MM.1S (cell line): ENCODE measurements around the gene TRIM7.

Experiments
- DNase-seq: peaks from one replicate; pipeline ENCODE4 v3.0.0-alpha.2; 2015
- H2AFZ ChIP-seq: fragments of 300-600 bp; sonication (generic); 2 replicates; pipeline ENCODE4 v1.6.0; 2016; ENCODE audit warnings: antibody characterized with exemption, low read length
- H3F3A ChIP-seq: fragments of 300-600 bp; sonication (generic); 2 replicates; pipeline ENCODE4 v1.6.1; 2016; ENCODE audit warnings: mild to moderate bottlenecking, antibody characterized with exemption, low read length, moderate library complexity, mixed read lengths; ENCODE audit not compliant: insufficient read depth
- H3K27ac ChIP-seq: fragments of 300-600 bp; sonication (generic); 2 replicates; pipeline ENCODE4 v1.5.1; 2016; ENCODE audit warnings: mild to moderate bottlenecking, low read length
- H3K27me3 ChIP-seq: fragments of 300-600 bp; sonication (generic); replicated peaks from 2 replicates; pipeline ENCODE4 v1.6.0; 2016; ENCODE audit warnings: low read length; ENCODE audit not compliant: insufficient read depth
- H3K36me3 ChIP-seq: fragments of 300-600 bp; sonication (generic); replicated peaks from 2 replicates; pipeline ENCODE4 v1.6.1; 2016; ENCODE audit warnings: mild to moderate bottlenecking, low read length, mixed read lengths; ENCODE audit not compliant: insufficient read depth
- H3K4me1 ChIP-seq: fragments of 300-600 bp; sonication (generic); 2 replicates; pipeline ENCODE4 v1.6.1; 2016; ENCODE audit warnings: low read length, mixed read lengths
- H3K4me2 ChIP-seq: fragments of 300-600 bp; sonication (generic); 2 replicates; pipeline ENCODE4 v1.6.0; 2016; ENCODE audit warnings: low read depth, low read length
- H3K4me3 ChIP-seq: fragments of 300-600 bp; sonication (generic); 2 replicates; pipeline ENCODE4 v1.5.1; 2016; ENCODE audit warnings: low read length, mixed read lengths
- H3K79me2 ChIP-seq: fragments of 300-600 bp; sonication (generic); 2 replicates; pipeline ENCODE4 v1.6.1; 2016; ENCODE audit warnings: mixed run types, low read length, mixed read lengths
- H3K9ac ChIP-seq: fragments of 300-600 bp; sonication (generic); 2 replicates; pipeline ENCODE4 v1.6.1; 2016; ENCODE audit warnings: low read length, mixed read lengths
- H3K9me2 ChIP-seq: fragments of 300-600 bp; sonication (generic); replicated peaks from 2 replicates; pipeline ENCODE4 v1.6.1; 2016; ENCODE audit warnings: mild to moderate bottlenecking, low read length, mixed read lengths; ENCODE audit not compliant: insufficient read depth
- H3K9me3 ChIP-seq: fragments of 300-600 bp; sonication (generic); replicated peaks from 2 replicates; pipeline ENCODE4 v1.6.1; 2016; ENCODE audit warnings: mild to moderate bottlenecking, low read length, mixed read lengths; ENCODE audit not compliant: insufficient read depth
- H4K20me1 ChIP-seq: fragments of 300-600 bp; sonication (generic); 2 replicates; pipeline ENCODE4 v1.6.1; 2016; ENCODE audit warnings: mild to moderate bottlenecking, low read length, moderate library complexity, mixed read lengths; ENCODE audit not compliant: insufficient read depth
- EZH2 ChIP-seq: fragments of 300-600 bp; sonication (generic); optimal IDR thresholded peaks from 2 replicates; pipeline ENCODE3; 2017; ENCODE audit warnings: low read depth, mild to moderate bottlenecking, antibody characterized with exemption, low read length, mixed read lengths
- EZH2phosphoT487 ChIP-seq: fragments of 300-600 bp; sonication (generic); IDR thresholded peaks from 2 replicates; pipeline ENCODE4 v1.6.1; 2018; ENCODE audit warnings: antibody characterized with exemption, low read length
- TF ChIP-seq, protein P1 (sequence below): fragments of 300-600 bp; sonication (generic); IDR thresholded peaks from 2 replicates; pipeline ENCODE4 v1.5.1; 2016; ENCODE audit warnings: antibody characterized with exemption, low read length, mixed read lengths

The TRIM7 gene

DNA sequence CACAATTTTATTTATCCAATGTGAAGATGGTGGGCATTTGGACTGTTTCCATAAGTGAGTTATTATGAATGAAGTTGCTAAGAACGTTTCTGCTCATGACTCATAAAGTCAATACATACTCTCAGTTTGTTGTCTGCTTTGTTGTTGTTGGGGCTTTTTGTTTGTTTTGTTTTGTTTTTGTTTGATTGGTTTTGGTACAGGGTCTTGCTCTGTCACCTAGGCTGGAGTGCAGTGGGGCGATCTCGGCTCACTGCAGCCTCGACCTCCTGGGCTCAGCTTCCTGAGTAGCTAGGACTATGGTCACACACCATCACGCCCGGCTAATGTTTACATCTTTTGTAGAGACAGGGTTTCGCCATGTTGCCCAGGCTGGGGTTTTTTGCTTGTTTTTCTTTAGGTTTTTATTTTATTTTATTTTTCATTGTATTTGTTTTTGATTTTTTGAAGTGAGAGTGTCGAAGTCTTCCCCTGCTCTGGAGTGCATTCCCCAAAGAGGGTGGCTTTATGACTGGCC, 18.0 kb downstream of the TRIM7 start:
- Histone ChIP-seq H2AFZ (no peak overlapping the region), H3K27ac (no peak overlapping the region), H3K27me3 (no peaks in the 10 kb centered on the region), H3K79me2 (no peaks in the 10 kb centered on the region), H3K9me2 (no peaks in the 10 kb centered on the region), H3K4me1 (0 out of 2 replicates have a peak, but pooled peaks cover 4% of the 10 kb centered on the region), H3K36me3 (no peaks in the 10 kb centered on the region), H3K9me3 (no peaks in the 10 kb centered on the region), H3K4me2 (no peak overlapping the region), H4K20me1 (no peaks in the 10 kb centered on the region), H3F3A (peaks cover 55% of the 10 kb centered on the region), H3K4me3 (no peak overlapping the region), H3K9ac (no peak overlapping the region)
- no peak for TF ChIP-seq EZH2phosphoT487
- TF ChIP-seq EZH2: no peak
- TF ChIP-seq, protein P1, sequence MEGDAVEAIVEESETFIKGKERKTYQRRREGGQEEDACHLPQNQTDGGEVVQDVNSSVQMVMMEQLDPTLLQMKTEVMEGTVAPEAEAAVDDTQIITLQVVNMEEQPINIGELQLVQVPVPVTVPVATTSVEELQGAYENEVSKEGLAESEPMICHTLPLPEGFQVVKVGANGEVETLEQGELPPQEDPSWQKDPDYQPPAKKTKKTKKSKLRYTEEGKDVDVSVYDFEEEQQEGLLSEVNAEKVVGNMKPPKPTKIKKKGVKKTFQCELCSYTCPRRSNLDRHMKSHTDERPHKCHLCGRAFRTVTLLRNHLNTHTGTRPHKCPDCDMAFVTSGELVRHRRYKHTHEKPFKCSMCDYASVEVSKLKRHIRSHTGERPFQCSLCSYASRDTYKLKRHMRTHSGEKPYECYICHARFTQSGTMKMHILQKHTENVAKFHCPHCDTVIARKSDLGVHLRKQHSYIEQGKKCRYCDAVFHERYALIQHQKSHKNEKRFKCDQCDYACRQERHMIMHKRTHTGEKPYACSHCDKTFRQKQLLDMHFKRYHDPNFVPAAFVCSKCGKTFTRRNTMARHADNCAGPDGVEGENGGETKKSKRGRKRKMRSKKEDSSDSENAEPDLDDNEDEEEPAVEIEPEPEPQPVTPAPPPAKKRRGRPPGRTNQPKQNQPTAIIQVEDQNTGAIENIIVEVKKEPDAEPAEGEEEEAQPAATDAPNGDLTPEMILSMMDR: no peak
- DNase-seq: no peak

DNA sequence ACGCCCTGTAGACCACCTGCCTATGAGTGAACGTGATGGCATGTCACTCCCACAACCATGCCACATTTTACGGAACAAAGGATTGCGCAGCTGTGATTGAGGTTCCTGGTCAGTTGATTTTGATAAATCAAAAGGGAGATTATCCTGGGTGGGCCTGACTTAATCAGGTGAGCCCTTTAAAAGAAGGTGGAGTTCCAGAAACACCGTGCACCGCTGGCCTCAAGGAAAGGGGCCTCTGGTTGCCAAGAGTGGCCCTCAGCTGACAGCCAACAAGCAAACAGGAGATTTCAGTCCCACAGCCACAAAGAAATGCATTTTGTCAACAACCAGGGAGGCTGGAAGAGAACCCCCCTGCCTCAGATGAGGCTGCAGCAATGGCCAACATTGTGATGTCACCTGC, 19.0 kb downstream of the TRIM7 start:
- Histone ChIP-seq H3F3A (peaks cover 53% of the 10 kb centered on the region), H4K20me1 (no peaks in the 10 kb centered on the region), H2AFZ (no peak overlapping the region), H3K79me2 (no peaks in the 10 kb centered on the region), H3K4me3 (no peak overlapping the region), H3K9me3 (no peaks in the 10 kb centered on the region), H3K4me1 (0 out of 2 replicates have a peak, but pooled peaks cover 4% of the 10 kb centered on the region), H3K36me3 (no peaks in the 10 kb centered on the region), H3K9me2 (no peaks in the 10 kb centered on the region), H3K4me2 (no peak overlapping the region), H3K9ac (no peak overlapping the region), H3K27me3 (no peaks in the 10 kb centered on the region), H3K27ac (no peak overlapping the region)
- TF ChIP-seq, protein P1: no peak
- TF ChIP-seq EZH2 (no peak), EZH2phosphoT487 (no peak)
- no peak for DNase-seq

DNA sequence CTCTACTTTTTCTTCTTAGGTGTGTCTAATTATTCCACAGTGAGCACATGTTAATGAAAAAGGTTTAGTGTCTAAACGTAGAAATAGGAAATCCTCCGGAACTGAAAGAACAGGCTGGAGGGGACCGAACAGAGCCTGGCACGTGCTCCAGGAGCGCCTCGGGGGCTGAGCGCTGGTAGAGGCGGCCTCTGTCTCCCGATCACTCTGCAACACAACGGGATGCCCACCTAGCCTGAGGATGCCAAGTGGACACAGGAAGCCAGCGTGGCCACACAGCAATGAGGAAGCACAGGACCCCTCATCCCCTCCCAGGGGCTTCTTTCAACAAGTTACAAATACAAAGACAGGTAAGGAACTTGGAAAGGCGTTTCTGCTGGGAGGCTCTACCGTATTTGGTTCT, 19.4 kb downstream of the TRIM7 start:
- H3K27ac ChIP-seq: no peak overlapping the region
- no peak for TF ChIP-seq EZH2
- no peak for TF ChIP-seq EZH2phosphoT487
- TF ChIP-seq, protein P1: no peak
- H3K9ac ChIP-seq: no peak overlapping the region
- H3K4me2 ChIP-seq: no peak overlapping the region
- no peaks in the 10 kb centered on the region for H3K9me3 ChIP-seq
- no peaks in the 10 kb centered on the region for H3K36me3 ChIP-seq
- no peak overlapping the region for H2AFZ ChIP-seq
- no peaks in the 10 kb centered on the region for H3K9me2 ChIP-seq
- 0 out of 2 replicates have a peak, but pooled peaks cover 4% of the 10 kb centered on the region for H3K4me1 ChIP-seq
- peaks cover 49% of the 10 kb centered on the region for H3F3A ChIP-seq
- no peaks in the 10 kb centered on the region for H3K79me2 ChIP-seq
- H4K20me1 ChIP-seq: no peaks in the 10 kb centered on the region
- H3K4me3 ChIP-seq: no peak overlapping the region
- no peak for DNase-seq
- H3K27me3 ChIP-seq: peaks cover 2% of the 10 kb centered on the region; the same call in 1 of the 2 replicates
